ENCODE data around the gene MTTP. TPM values are rescaled to one million over a fixed set of nuclear protein-coding genes. Genes with fewer than 3 reads are reported as not detected.

The MTTP gene
- total and polyA plus RNA-seq, 2 experiments from 2014 or later, result 0.08 to 0.14 TPM

GRCh38 chr4:99669084-99669483, 94.5 kb downstream of the MTTP start (continued):
- TF ChIP-seq ZNF462 (CRISPR knock-in tag; IDR thresholded peaks at IDR 0.05) (no peak), NANOG (IDR thresholded peaks at IDR 0.05; ENCODE audit: borderline replicate concordance) (no peak)

GRCh38 chr4:99670409-99671073, 95.9 kb downstream of the MTTP start:
- Histone ChIP-seq H3K36me3 (ENCODE audit: insufficient read depth) (no peaks in the 10 kb centered on the region), H3K9me2 (ENCODE audit: insufficient read depth) (no peaks in the 10 kb centered on the region; the same call in 1 of the 2 replicates), H3K27ac (ENCODE audit: low read depth) (no peak overlapping the region), H2AFZ (no peak overlapping the region), H3K27me3 (ENCODE audit: insufficient read depth) (no peaks in the 10 kb centered on the region), H3K4me3 (no peak overlapping the region), H3K4me2 (no peak overlapping the region), H3F3A (replicated peaks; ENCODE audit: low read depth) (no peaks in the 10 kb centered on the region), H4K20me1 (replicated peaks; ENCODE audit: insufficient read depth) (no peaks in the 10 kb centered on the region), H3K4me1 (ENCODE audit: insufficient read depth) (no peaks in the 10 kb centered on the region), H3K79me2 (replicated peaks; ENCODE audit: insufficient read depth) (no peaks in the 10 kb centered on the region)
- ATAC-seq (no peak), DNase-seq (ENCODE audit: low spot score) (no peak)
- Mint-ChIP-seq H3K4me1 (no peaks in the 10 kb centered on the region), H3K4me3 (no peak overlapping the region), H3K27me3 (ENCODE audit: insufficient read depth, low read depth, poor library complexity) (no peaks in the 10 kb centered on the region), H3K36me3 (ENCODE audit: low read depth) (peaks cover 15% of the 10 kb centered on the region; the same call in 2 of the 3 replicates), H3K27ac (no peak overlapping the region; the same call in 1 of the 2 replicates), H3K9me3 (peaks cover 30% of the 10 kb centered on the region)
- no peak for TF ChIP-seq STAT1 (IDR thresholded peaks at IDR 0.05; ENCODE audit: unreplicated experiment)
- no peak for TF ChIP-seq CREB1 (CRISPR knock-in tag; IDR thresholded peaks at IDR 0.05; ENCODE audit: low read depth)
- no peak for TF ChIP-seq JUNB (IDR thresholded peaks at IDR 0.05; ENCODE audit: unreplicated experiment)
- TF ChIP-seq POLR2AphosphoS5 (IDR thresholded peaks at IDR 0.05; ENCODE audit: low read depth), result no peak
- no peak for TF ChIP-seq ETS1 (IDR thresholded peaks at IDR 0.05)
- no peak for TF ChIP-seq ZNF114 (CRISPR knock-in tag; IDR thresholded peaks at IDR 0.05)
- no peak for TF ChIP-seq EZH2phosphoT487 (IDR thresholded peaks at IDR 0.05; ENCODE audit: unreplicated experiment)
- no peak for TF ChIP-seq ZNF331 (CRISPR knock-in tag; IDR thresholded peaks at IDR 0.05; ENCODE audit: low read depth)
- no peak for TF ChIP-seq NANOG (IDR thresholded peaks at IDR 0.05; ENCODE audit: borderline replicate concordance)
